Muscle layer of colon (tissue), 2 donors: Measurements from ENCODE around the gene CENPS.

ENCODE experiments used
- H3K27ac ChIP-seq: one replicate; pipeline ENCODE4 v1.7.0; 2013; ENCODE audit warnings: low read depth, mild to moderate bottlenecking, low read length, moderate library complexity
- H3K27me3 ChIP-seq, 2 donors: one replicate each; pipeline ENCODE4 v1.7.0; 2013; ENCODE audit warnings: low read length in 2 of 2, mild to moderate bottlenecking in 2 of 2; ENCODE audit not compliant: insufficient read depth in 2 of 2, control insufficient read depth in 1 of 2
- H3K36me3 ChIP-seq: one replicate; pipeline ENCODE4 v1.7.0; 2013; ENCODE audit warnings: mild to moderate bottlenecking, low read length; ENCODE audit not compliant: insufficient read depth
- H3K4me1 ChIP-seq: one replicate; pipeline ENCODE4 v1.7.0; 2013; ENCODE audit warnings: mild to moderate bottlenecking, low read length; ENCODE audit not compliant: insufficient read depth
- H3K4me3 ChIP-seq, 2 donors: one replicate each; pipeline ENCODE4 v1.7.0; 2013; ENCODE audit warnings: low read length in 2 of 2, low read depth in 1 of 2, mild to moderate bottlenecking in 1 of 2, moderate library complexity in 1 of 2
- H3K9ac ChIP-seq: one replicate; pipeline ENCODE4 v1.7.0; 2013; ENCODE audit warnings: low read length
- H3K9me3 ChIP-seq: one replicate; pipeline ENCODE4 v1.7.0; 2013; ENCODE audit warnings: mild to moderate bottlenecking, low read length
- donor health status: abdominal sarcoma.
- donor health status: Adenocarcinoma of cecum.

CENPS gene

DNA sequence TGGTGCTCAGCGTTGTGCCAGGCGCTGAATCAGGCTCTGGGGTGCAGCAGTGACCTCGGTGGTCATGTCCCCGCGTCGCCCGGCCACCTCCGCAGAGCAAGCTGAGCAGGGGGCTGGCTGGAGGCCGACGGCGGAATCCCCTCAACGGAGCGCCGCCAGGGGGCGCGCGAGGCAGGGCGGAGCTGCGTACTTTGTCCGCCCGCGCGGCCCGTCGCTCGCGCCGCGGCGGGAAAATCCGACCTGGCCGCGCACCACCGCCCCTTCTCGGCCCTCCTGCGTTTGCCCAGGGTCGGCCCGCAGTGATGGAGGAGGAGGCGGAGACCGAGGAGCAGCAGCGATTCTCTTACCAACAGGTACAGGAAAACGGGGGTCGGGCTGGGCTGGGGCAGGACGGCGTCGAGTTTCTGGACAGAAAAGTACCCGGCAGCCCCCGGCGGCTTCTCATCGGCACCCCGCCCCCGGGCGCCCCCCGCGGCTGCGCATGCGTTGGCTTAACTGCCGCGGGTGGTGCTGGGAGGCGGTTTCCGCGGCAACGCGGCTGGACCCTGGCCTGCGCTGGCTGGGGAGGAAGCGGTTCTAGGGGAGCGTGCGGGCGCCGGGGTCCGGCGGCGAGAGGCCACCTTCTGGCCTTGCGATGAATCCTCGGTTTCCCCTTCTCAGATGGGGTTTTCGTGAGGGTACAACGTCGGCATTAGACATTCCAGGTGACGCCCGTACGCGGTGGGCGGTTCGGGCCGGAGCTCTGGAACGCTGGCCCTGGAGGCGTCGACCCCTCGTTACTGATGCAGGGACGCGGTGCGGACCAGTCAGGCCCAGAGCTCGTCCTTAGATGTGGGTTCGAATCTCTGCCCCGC lies at the start of gene CENPS:
Gene CENPS, plus strand, starts transcription at position 218 of the 854 bp plus-strand sequence. Its CDS starts 85 bp downstream, at position 303.
- no peaks in the 10 kb centered on the region for H3K27me3 ChIP-seq
- no peaks in the 10 kb centered on the region for H3K9me3 ChIP-seq
- H3K4me1 ChIP-seq, result no peaks in the 10 kb centered on the region
- peak within 1 kb of the TSS; percentile 74 for H3K9ac ChIP-seq
- H3K36me3 ChIP-seq, result no peaks in the 10 kb centered on the region
- peak within 1 kb of the TSS; percentile 86 to 93 for H3K4me3 ChIP-seq
- H3K27ac ChIP-seq, result peak within 1 kb of the TSS; percentile 74

DNA sequence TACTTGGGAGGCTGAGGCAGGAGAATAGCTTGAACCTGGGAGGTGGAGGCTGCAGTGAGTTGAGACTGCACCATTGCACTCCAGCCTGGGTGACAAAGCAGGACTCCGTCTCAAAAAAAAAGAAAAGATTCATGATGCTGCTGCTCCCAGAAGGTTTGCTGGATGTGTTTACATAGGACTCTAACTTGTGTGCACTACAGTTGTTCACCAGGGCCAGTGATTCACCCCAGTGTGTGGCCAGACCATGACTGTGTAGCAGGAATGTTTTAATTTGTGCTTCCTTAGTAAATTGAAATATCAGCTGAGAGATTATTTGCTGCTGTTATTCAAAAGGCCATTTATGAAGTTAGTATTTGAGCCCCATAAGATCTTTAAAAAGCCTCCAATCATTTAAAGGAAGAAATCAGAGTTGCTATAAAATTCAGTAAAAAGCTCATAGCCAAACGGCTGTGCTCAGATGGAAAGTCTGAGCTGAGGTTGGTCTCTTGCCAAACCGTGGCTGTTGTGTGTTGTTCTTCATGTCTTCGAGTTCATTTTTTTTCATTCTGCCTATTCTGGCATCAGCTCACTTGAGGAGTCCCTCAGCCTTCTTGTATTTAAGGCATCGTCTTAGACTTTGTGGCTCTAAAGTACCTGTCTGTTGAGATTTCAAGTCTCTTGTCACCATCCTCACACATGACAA lies 49.5 kb upstream of the CENPS start:
- Histone ChIP-seq H3K27ac (no peak overlapping the region), H3K4me3 (no peak overlapping the region), H3K4me1 (peaks cover 13% of the 10 kb centered on the region), H3K9ac (no peak overlapping the region), H3K27me3 (no peaks in the 10 kb centered on the region), H3K36me3 (peaks cover 20% of the 10 kb centered on the region), H3K9me3 (no peaks in the 10 kb centered on the region)

DNA sequence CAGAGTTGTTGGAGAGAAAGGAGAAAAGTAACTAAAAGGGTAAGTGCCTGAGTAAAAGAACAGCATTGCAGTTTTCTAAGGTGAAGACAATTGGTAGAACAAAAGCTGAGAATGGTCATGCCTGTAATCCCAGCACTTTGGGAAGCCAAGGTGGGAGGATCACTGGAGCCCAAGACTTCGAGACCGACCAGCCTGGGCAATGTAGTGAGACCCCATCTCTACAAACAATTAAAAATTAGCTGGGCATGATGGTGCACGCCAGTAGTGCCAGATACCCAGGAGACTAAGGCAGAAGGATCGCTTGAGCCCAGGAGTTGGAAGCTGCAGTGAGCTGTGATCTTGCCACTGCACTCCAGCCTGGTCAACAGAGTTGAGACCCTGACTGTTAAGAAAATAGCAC lies 46.6 kb upstream of the CENPS start:
- Histone ChIP-seq H3K27me3 (no peaks in the 10 kb centered on the region), H3K36me3 (peaks cover 7% of the 10 kb centered on the region), H3K9me3 (no peaks in the 10 kb centered on the region), H3K4me3 (no peak overlapping the region), H3K4me1 (peaks cover 20% of the 10 kb centered on the region), H3K9ac (no peak overlapping the region), H3K27ac (no peak overlapping the region)

DNA sequence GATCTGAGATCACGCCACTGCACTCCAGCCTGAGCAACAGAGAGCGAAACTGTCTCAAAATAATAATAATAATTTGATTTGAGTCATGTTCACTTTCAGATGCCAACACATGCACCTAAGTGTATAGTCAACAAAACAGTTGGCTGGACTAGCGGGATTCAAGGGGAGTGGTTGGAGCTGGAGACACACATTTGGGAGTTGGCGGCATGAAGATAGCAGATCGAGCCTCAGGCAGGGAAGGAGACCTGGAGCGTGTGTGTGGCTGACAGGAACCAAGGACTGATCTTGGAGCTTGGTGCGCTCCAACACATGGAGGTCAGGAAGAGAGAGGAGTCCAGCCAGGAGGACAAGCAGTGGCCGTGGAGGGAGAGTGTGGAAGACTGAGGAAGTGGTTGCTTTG lies 46.0 kb upstream of the CENPS start:
- Histone ChIP-seq H3K9ac (no peak overlapping the region), H3K4me3 (no peak overlapping the region), H3K27me3 (no peaks in the 10 kb centered on the region), H3K36me3 (peaks cover 2% of the 10 kb centered on the region), H3K9me3 (no peaks in the 10 kb centered on the region), H3K4me1 (peaks cover 22% of the 10 kb centered on the region), H3K27ac (no peak overlapping the region)

DNA sequence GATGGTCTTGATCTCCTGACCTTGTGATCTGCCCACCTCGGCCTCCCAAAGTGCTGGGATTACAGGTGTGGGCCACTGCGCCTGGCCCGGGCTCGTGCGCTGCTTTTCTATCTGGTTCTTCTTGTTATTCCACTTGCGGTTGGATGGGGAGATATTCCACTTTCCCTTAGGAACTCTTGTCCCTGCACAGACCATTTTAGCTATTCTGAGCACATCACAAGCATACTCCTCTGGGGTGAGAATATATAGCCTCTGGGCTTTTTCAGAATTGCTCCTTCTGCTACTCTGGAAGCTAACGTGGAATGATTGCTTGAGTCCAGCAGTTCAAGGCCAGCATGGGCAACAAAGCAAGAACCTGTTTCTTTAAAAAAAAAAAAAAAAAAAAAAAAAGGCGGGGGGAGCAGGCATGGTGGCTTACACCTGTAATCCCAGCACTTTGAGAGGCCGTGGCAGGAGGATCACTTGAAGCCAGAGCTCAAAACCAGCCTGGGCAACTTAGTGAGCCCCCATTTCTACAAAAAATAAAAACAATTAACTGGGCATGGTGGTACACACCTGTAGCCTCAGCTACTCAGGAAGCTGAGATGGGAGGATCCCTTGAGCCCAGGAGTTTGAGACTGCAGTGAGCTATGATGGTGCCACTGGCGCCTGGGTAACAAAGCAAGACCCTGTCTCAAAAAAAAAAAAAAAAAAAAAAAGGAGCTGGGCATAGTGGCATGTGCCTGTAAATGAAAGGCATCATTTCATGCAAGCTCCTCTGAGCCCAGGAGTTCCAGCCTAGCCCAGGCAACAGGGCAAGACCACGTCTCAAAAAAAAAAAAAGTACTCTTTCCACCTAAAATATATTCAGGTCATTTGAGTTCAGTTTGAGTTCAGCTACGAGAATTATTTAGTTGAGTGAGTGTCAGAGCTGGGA lies 43.2 kb upstream of the CENPS start:
- Histone ChIP-seq H3K27me3 (no peaks in the 10 kb centered on the region), H3K36me3 (no peaks in the 10 kb centered on the region), H3K27ac (peak overlapping the region; percentile 37), H3K4me1 (peaks cover 16% of the 10 kb centered on the region), H3K9me3 (no peaks in the 10 kb centered on the region), H3K4me3 (no peak overlapping the region), H3K9ac (no peak overlapping the region)

DNA sequence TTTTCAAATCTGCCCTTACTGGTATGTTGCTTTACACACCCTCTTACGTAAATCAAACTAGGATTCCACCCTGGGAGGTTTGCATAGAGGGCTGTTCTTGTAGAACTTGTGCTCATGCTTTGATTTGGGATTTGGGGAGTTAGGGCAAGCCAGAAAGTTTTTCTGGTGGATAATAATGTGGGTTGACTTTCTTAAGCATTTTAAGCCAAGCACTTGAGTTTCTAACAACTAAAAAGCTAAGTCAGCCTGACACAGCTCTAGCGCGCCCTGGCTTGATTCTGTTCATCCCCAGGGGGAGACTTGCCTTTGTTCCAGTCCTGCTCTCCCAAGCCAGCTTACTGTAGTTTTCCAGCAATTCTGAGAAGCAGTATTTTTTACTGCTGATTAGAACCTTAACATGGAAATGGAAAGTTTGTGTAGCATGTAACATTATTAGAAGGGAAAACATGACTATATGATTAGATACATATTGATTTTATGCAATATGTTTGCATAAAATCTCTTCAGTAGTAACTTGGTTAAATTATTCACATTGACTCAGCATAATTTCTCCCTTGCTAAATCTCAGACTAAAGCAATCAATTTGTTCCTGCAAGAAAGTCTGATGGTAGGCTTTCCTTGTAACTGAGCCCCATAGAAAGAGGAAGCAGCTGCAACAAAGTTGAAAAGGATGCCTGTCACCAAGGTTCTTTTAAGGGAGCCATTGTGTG lies 42.4 kb upstream of the CENPS start:
- Histone ChIP-seq H3K36me3 (no peaks in the 10 kb centered on the region), H3K9me3 (no peaks in the 10 kb centered on the region), H3K27me3 (no peaks in the 10 kb centered on the region), H3K9ac (no peak overlapping the region), H3K4me3 (no peak overlapping the region), H3K27ac (peak overlapping the region; percentile 37), H3K4me1 (peaks cover 16% of the 10 kb centered on the region)

DNA sequence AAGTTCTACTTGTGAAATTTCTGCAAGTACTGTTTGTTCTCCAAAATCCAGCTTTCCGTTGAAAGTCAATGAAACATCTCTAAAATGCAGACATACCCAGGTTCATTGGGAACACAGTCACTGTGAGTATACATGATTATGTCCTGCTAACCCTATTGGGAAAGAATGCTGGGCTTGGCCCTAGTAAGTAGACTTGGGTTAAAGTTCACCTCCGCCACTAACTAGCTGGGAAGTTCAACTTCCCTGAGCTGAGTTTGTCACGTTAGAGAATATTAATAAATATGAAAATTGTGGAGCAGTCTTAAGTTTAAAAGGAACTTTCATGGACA lies 41.9 kb upstream of the CENPS start:
- no peaks in the 10 kb centered on the region for H3K27me3 ChIP-seq
- no peak overlapping the region for H3K4me3 ChIP-seq
- H3K27ac ChIP-seq, result no peak overlapping the region
- no peak overlapping the region for H3K9ac ChIP-seq
- no peaks in the 10 kb centered on the region for H3K9me3 ChIP-seq
- H3K4me1 ChIP-seq, result peaks cover 16% of the 10 kb centered on the region
- H3K36me3 ChIP-seq, result no peaks in the 10 kb centered on the region

DNA sequence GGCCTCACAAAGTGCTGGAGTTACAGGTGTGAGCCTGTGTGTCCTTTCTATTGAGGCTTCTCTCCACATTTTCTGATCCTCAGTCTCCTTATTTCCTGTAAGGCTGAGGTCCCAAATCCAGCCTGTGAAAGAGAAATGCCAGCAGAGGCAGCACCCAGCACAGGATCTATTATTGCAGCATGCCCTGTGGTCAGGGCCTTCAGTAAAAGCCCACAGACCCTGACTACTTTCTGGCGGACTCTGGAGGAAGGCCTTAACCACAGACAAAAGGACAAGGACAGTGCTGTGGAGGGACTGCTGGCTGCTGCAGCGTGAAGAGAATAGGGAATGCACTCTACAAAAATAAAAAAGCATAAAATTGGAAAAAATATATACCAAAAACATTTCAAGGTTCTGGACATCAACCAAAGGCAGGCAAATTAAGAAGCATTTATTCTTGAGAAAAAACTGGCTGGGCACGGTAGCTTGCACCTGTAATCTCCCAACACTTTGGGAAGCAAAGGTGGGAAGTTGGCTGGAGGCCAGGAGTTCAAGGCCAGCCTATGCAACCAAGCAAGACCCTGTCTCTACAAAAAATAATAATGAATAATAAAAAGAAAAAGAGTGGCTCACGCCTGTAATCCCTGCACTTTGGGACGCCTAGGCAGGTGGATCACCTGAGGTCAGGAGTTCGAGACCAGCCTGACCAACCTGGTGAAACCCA lies 40.8 kb upstream of the CENPS start:
- Histone ChIP-seq H3K4me1 (peaks cover 16% of the 10 kb centered on the region), H3K4me3 (no peak overlapping the region), H3K9me3 (no peaks in the 10 kb centered on the region), H3K27ac (no peak overlapping the region), H3K9ac (no peak overlapping the region), H3K27me3 (no peaks in the 10 kb centered on the region), H3K36me3 (no peaks in the 10 kb centered on the region)

DNA sequence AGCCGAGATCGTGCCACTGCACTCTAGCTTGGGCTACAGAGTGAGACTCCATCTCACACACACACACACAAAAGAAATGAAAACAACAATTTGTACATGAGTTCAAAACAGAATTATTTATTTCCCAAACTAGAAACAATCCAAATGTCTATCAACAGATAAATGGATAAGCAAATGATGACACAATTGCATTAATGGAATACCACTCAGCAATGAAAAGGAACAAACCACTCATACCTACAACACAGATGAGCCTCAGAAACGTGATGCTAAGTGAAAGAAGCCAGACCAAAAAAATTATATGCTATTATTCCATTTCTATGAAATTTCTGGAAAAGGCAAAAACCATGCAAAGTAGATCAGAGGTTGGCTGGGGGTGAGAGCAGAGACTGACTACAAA lies 33.4 kb upstream of the CENPS start:
- Histone ChIP-seq H3K9me3 (no peaks in the 10 kb centered on the region), H3K4me1 (peaks cover 12% of the 10 kb centered on the region), H3K27me3 (no peaks in the 10 kb centered on the region), H3K27ac (no peak overlapping the region), H3K36me3 (no peaks in the 10 kb centered on the region), H3K9ac (no peak overlapping the region), H3K4me3 (no peak overlapping the region)

DNA sequence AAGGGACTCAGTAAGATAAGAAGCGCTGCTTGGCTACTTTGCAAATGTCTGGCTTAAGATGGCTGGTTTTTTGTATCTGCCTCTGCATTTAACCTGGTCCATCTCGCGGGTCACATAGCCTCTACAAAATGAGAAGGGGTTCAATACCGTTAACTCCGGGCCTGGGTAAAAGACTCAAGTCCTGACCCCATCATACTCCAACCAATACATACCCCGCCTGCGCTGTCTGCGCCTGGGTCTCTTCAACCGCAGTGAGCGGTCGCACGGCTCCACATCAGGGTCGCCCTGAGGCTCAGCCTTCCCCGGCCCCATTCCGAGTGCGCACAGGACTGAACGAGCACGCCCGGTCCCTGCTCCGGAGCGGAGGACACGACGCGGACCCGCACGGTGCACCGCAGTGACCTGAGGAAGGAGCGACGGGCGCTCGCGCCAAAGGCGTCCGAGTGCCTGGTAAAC lies 31.9 kb upstream of the CENPS start:
- Histone ChIP-seq H3K4me3 (peak overlapping the region; percentile 82 to 94), H3K9me3 (no peaks in the 10 kb centered on the region), H3K9ac (peak overlapping the region; percentile 57), H3K27ac (peak overlapping the region; percentile 63), H3K36me3 (peaks cover under 1% of the 10 kb centered on the region), H3K27me3 (no peaks in the 10 kb centered on the region), H3K4me1 (peaks cover 12% of the 10 kb centered on the region)
